ENCODE data around the gene DOCK11.

- no peak for TF ChIP-seq CTCF (conservative IDR thresholded peaks at IDR 0.05 in 1 of 2, IDR thresholded peaks at IDR 0.05 in 1 of 2; ENCODE audit: low read depth in 1 of 2, low read length in 2 of 2)
- TF ChIP-seq EZH2 (IDR thresholded peaks at IDR 0.05; ENCODE audit: low read length, missing control alignments), result no peak
Observed at GRCh38 chrX:118522230-118522926, 26.8 kb downstream of the DOCK11 start.

Measured in fibroblast of lung (primary cell).